Spleen (tissue), 7 donors: Measurements from ENCODE around the gene PMPCA.

Source experiments
- POLR2A ChIP-seq, 3 donors: fragments of 450-650 bp; IDR thresholded peaks; one replicate each; pipeline ENCODE4 v1.5.1; 2017; ENCODE audit warnings: antibody characterized with exemption in 3 of 3, mild to moderate bottlenecking in 1 of 3
- POLR2AphosphoS5 ChIP-seq, 3 donors: sonication (generic); formaldehyde crosslinking; IDR thresholded peaks; one replicate each; pipeline ENCODE4 v1.5.1; 2017; ENCODE audit warnings: antibody characterized with exemption in 3 of 3
- TF ChIP-seq, protein P1 (sequence below), 11 experiments: fragments of 200-600 bp in 7 of 11; fragments of 450-650 bp in 4 of 11; sonication (generic) in 4 of 11; IDR thresholded peaks in 8 of 11; conservative IDR thresholded peaks in 3 of 11; 1 replicate in 7 of 11; 2 replicates in 4 of 11; pipeline versions ENCODE4 v1.4.0 to v1.8.0; 2016 to 2021; ENCODE audit warnings: antibody characterized with exemption in 11 of 11, inconsistent platforms in 4 of 11, mild to moderate bottlenecking in 1 of 11
- donor health status: DM: no; HTN: no; CAD: no; lungs with moderate emphysema.
- donor health status: DM: no; HTN: no; CAD: no.
- donor health status: DM: no; HTN: no; CAD: no.

DNA sequence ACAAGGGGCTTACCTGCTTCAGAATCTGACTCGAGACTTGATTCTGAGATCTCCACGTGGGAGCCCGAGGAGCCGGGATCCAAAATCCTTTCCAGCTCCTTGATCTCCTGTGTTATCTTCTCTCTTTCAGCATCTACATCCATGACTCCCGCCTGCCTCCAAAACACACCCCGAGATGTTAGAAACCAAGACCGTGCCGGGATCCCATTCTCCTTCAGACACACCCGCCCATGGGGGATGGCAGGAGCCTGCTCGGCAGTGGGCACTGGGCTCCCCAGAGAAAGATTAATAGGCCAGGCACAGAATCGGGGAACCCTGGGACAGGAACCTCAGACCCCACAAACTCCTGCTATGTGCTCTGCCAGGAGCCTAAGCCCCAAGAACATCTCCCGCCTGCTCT lies 12.2 kb upstream of the PMPCA start:
- TF ChIP-seq POLR2A (IDR thresholded peaks at IDR 0.05) (no peak), POLR2AphosphoS5 (IDR thresholded peaks at IDR 0.05) (no peak)
- TF ChIP-seq, protein P1, sequence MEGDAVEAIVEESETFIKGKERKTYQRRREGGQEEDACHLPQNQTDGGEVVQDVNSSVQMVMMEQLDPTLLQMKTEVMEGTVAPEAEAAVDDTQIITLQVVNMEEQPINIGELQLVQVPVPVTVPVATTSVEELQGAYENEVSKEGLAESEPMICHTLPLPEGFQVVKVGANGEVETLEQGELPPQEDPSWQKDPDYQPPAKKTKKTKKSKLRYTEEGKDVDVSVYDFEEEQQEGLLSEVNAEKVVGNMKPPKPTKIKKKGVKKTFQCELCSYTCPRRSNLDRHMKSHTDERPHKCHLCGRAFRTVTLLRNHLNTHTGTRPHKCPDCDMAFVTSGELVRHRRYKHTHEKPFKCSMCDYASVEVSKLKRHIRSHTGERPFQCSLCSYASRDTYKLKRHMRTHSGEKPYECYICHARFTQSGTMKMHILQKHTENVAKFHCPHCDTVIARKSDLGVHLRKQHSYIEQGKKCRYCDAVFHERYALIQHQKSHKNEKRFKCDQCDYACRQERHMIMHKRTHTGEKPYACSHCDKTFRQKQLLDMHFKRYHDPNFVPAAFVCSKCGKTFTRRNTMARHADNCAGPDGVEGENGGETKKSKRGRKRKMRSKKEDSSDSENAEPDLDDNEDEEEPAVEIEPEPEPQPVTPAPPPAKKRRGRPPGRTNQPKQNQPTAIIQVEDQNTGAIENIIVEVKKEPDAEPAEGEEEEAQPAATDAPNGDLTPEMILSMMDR (IDR thresholded peaks at IDR 0.05 in 8 of 11, conservative IDR thresholded peaks at IDR 0.05 in 3 of 11), result no peak
